Bone marrow (tissue), 2 donors: ENCODE results near the gene WWP2.
"Not testable (repeated sequence)": the region's sequence is repeated elsewhere in the genome, so short reads cannot be mapped to it uniquely, and the experiment has no call there.

ENCODE experiments used
- DNase-seq, 2 donors: peaks; one replicate each; lab custom pipeline; 2025; lab: John Stamatoyannopoulos, UW

Gene WWP2

DNA sequence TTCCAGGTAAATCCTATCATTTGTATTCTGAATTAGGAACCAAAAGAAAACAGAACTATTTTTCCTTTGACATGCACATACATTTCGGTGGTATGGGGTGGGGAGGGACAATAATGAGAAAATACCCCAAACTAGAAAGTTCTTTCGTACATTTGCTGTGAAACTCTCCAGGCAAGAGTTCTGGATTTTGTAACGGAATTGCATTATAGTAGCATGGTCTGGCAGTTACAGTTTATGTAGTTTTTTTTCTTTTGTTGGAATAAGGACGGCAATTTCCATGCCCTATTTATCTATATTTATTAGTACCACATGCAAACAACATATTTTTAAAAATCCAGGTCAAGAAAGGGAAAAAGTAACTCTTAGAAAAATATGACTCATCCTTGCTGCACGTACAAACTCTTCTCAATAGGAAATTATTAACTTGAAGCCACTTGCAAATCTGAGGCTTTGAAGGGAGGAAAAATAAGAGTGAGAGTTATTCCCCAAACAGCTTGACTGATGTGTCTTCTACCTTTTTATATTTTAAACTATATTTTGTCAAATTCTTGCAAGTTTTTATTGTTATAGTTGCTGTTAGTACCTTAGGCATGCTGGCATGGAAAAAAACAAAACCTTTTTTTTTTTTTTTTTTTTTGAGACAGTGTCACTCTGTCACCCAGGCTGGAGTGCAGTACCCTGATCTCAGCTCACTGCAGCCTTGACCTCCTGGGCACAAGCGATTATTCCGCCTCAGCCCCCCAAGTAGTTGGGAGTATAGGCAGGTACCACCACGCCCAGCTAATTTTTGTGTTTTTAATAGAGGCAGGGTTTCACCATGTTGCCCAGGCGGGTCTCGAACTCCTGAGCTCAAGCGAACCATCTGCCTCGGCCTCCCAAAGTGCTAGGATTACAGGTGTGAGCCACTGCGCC, 69.3 kb downstream of the WWP2 start:
- DNase-seq, result no peak

GRCh38 chr16:69833357-69834282, 71.5 kb downstream of the WWP2 start:
- no peak for DNase-seq

- DNase-seq, result no peak
Observed at GRCh38 chr16:69834807-69835466, 72.8 kb downstream of the WWP2 start.

GRCh38 chr16:69836257-69836656, 74.1 kb downstream of the WWP2 start:
- no peak for DNase-seq

- DNase-seq, result no peak
Observed at GRCh38 chr16:69837380-69837779, 75.2 kb downstream of the WWP2 start.

- DNase-seq, result no peak
Observed at GRCh38 chr16:69838489-69838888, 76.4 kb downstream of the WWP2 start.

- no peak for DNase-seq
Observed at GRCh38 chr16:69839240-69839688, 77.1 kb downstream of the WWP2 start.

DNA sequence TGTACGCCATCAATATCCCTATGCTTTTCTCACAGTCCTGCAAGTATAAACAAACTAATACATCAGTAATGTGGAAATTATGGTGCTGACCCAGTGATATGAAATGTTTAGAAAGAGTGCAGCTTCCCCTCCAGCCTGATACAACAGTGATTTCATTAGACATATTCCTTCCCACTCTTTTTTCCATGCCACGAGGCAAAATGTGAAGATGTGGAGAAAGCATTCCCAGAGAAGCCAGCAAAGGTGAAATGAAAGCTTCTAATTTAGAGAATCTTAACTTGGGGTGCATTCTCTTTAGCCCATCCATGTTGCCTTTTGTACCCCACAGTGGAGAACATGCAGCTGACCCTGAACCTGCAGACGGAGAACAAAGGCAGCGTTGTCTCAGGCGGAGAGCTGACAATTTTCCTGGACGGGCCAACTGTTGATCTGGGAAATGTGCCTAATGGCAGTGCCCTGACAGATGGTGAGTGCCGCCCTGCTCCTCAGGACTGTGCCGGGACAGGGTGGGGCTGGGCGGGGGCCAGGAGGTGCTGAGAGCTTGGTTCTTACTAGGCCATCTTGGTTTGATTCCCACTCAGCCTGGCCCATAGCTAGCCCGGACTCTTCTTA, 77.8 kb downstream of the WWP2 start:
- DNase-seq, result no peak

GRCh38 chr16:69840975-69841374, 78.8 kb downstream of the WWP2 start:
- no peak for DNase-seq

GRCh38 chr16:69844441-69844840, 82.3 kb downstream of the WWP2 start:
- no peak for DNase-seq

DNA sequence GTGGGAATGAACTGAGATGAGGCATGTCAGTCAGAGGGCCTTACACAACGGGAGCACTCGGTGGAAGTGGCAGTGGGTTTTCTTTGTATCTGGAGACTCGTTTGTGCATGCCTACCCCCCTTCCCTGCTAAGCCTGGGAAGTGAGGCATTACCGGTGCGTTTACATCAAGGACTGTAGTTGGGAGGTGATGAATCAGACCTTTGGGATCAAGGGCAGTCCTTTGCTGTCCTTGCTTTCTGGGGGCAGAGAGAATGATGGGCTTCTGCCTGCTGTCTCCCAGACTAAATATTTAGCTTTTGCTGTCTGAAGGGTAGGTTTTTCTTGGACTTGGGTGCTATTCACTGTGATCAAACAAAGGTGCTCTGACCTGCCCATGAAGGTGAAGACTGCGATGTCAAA, 83.0 kb downstream of the WWP2 start:
- DNase-seq, result no peak

- no peak for DNase-seq
Observed at GRCh38 chr16:69847643-69848042, 85.5 kb downstream of the WWP2 start.

DNA sequence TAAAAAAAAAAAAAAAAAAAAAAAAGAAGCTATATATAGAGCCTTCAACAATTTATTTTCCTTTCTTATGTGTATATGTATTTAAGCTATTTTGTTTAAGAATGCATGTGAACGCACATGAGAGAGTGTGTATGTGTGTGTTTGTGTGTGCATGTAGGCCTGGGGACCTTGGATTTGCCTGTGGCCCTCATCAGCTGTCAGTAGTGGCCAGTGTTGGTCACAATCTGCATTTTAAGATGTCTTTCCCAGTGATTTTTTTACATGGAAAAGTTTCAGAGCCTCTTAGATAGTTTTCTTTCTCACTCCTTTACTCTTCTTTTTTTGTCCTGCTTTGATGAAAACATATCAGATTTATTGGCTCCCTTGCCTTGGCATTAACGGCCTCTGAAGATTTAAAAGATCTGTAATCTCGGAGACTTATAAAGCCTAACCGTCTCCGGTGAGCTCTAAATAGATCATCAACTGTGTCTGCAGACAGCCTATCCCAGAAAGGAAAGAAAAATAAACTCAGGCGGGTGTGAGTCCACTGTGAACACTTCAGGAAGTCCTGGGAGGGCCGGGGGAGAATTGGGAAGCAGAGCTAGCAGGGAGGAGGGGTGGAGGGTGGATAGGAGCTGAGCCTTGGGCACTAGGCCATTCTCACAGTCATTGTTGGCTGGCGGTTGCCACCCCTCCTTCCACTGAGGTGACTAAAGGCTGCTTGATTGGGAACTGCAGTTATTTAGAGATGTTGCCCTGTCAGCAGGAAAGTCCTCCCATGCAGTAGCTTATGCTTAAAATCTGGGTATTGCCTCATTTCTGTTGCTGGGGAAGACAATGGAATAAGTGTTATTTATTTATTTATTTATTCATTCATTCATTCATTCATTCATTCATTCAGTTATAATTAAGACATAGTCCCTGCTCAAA, 86.8 kb downstream of the WWP2 start:
- DNase-seq, result no peak

DNA sequence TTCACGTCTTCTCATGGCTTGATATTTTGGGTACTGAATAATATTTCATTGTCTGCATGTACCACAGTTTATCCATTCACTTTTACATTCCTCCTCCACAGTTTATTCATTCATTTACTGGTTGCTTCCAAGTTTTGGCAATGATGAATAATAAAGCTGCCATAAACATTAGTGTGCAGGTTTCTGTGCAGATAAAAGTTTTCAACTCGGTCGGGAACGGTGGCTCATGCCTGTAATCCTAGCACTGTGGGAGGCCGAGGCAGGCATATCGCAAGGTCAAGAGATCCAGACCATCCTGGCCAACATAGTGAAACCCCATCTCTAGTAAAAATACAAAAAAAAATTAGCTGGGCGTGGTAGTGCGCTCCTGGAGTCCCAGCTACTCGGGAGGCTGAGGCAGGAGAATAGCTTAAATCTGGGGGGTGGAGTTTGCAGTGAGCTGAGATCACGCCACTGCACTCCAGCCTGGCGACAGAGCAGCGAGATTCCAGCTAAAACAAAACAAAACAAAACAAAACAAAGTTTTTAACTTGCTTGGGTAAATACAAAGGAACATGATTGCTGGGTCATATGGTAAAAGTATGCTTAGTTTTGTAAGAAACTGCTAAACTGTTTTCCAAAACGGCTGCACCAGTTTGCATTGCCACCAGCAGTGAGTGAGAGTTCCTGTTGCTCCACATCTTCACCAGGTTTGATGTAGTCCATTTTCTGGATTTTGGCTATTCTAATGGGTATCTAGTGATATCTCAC, 89.5 kb downstream of the WWP2 start:
- no peak for DNase-seq

- no peak for DNase-seq
Observed at GRCh38 chr16:69852815-69853214, 90.7 kb downstream of the WWP2 start.

DNA sequence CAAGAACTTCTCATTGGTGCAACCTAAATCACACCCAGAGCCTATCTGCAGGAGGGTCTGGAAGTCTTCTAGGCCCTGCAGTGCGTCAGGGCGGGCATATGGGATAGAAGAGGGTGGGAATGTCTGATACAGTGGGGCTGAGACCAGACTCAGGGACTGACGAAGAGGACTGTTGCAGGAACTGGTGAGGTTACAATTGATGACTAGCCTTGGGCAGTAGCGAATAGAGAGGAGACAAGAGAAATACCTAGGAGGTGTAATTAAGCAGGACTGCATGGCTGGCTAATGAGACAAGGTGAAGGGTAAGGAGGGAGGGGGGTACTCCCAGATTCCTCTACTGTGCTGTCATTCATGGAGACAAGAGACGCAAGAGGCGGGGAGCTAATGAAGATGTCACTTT, 91.3 kb downstream of the WWP2 start:
- DNase-seq, result no peak

- not testable (repeated sequence) for DNase-seq
Observed at GRCh38 chr16:69854776-69855175, 92.6 kb downstream of the WWP2 start.

DNA sequence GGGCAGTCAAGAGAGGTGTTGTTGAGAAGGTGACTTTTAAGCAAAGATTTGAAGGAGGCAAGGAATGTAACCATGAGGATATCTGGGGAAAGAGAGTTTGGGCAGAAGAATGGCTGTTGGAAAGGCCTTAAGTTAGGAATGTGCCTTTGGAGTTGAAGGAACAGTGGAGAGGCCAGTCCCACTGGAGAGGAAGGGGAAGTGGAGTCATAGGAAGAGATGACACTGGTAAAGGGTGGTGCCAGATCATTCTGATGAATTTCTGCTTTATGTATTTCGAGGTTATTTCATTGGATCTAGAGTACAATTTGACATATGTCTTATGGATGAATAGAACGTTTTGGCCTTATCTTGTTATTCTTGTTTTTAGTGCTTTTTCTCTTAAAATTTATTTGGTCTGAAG, 93.5 kb downstream of the WWP2 start:
- DNase-seq, result no peak

GRCh38 chr16:69858191-69859104, 96.3 kb downstream of the WWP2 start:
- DNase-seq, result no peak
